ENCODE measurements around the gene IL31.
"Not testable (repeated sequence)": the region's sequence is repeated elsewhere in the genome, so short reads cannot be mapped to it uniquely, and the experiment has no call there.

Gene IL31
- total RNA-seq, result 0 to 152 (median 0.11) reads per million in 9 experiments

GRCh38 chr12:122174155-122174845, at the start of gene IL31:
IL31 (minus strand) TSS chr12:122174221; CDS start chr12:122174172, 49 bp downstream.
- H3K27me3 Mint-ChIP-seq, result peaks cover 0 to 16% of the 10 kb centered on the region in 2 donors
- no peaks in the 10 kb centered on the region for H3K36me3 Mint-ChIP-seq (ENCODE audit: insufficient read depth)
- H3K9me3 Mint-ChIP-seq, result no peaks in the 10 kb centered on the region
- no peak within 1 kb of the TSS for H3K27ac Mint-ChIP-seq
- DNase-seq (no peak), ATAC-seq (replicated peaks) (no peak)
- no peak within 1 kb of the TSS for H3K4me3 Mint-ChIP-seq
- no peaks in the 10 kb centered on the region for H3K4me1 Mint-ChIP-seq (ENCODE audit: low read depth in 2 of 2)

DNA sequence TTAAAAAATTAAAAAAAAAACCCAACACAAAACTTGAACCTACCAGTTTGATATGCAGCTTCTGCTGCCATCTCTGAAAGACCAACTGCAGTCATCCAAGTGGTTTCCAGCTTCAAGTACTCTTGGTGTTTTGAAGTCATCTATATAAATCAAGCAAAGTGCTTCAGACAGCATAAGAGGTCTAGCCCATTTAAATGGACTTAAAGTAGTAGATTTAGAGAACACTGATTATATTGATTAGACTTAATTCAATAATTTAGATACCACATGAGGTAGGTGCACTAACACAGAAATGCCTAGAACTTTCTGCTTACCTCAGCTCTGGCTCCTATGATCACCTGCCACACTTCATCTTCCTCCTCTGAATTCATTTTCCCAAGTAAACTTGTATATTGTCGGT, 42.4 kb upstream of the IL31 start:
- Mint-ChIP-seq H3K36me3 (ENCODE audit: insufficient read depth) (peaks cover 96% of the 10 kb centered on the region), H3K27me3 (no peaks in the 10 kb centered on the region), H3K4me3 (no peak overlapping the region), H3K9me3 (no peaks in the 10 kb centered on the region), H3K4me1 (ENCODE audit: low read depth in 2 of 2) (peaks cover 0 to 8% of the 10 kb centered on the region in 2 donors), H3K27ac (no peak overlapping the region)
- no peak for ATAC-seq (replicated peaks)
- no peak for DNase-seq

DNA sequence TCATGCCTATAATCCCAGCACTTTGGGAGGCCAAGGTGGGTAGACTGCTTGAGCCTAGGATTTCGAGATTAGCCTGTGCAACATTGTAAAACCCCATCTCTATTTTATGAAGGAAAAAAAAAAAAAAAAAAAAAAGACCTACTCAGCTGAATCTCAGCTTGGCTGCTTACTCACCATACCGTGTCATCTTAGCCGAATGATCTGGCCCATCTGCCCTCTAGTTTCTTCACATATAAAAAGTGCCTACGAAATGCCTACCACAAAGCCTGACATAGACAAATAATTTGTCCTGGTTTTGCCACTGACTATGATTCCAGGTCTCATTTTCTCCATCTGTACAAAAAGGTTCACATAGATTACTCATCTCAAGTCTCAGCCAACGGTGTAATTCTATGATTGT, 41.8 kb upstream of the IL31 start:
- Mint-ChIP-seq H3K36me3 (ENCODE audit: insufficient read depth) (peaks cover 96% of the 10 kb centered on the region), H3K9me3 (no peaks in the 10 kb centered on the region), H3K4me1 (ENCODE audit: low read depth in 2 of 2) (peaks cover 0 to 5% of the 10 kb centered on the region in 2 donors)

DNA sequence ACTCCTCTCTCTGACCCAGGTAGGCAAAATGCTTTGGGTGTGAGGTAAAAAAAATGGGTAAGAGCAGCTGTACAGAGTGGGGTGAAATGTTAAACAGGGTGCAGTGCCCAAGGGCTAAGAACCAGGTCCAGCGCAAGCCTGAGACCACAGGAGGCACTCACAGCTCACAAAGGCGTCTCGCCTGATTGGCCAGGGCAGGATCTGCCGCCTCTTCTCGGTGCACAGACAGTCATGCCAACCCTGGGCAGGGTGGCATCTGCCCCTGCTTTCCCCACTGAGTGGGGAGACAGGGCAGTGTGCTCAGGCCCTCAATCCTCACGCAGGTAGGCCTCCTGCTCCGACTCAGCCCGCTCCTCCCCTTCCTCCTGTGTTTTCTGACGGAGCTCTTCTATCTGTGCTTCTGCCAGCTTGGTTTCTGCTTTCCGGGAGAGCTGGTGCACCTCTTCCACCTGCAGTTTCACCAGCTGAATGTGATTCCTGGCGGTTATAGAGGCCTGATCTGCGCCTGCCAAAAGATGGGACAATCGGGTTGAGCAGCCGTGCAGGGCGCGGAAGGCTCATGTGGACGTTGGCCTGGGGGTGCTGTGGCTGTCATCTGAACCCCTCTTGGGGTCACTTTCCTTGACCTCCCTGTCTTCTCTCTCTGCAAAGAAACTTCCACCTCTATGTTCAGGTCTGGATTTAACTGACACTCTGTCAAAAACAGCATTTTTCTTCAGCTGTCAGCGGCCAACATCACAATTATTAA, 34.2 kb upstream of the IL31 start:
- Mint-ChIP-seq H3K36me3 (ENCODE audit: insufficient read depth) (peaks cover 80% of the 10 kb centered on the region), H3K27ac (peak overlapping the region in 1 of 2 donors; percentile 60), H3K4me1 (ENCODE audit: low read depth in 2 of 2) (peaks cover 9 to 10% of the 10 kb centered on the region in 2 donors), H3K9me3 (no peaks in the 10 kb centered on the region), H3K27me3 (peaks cover 0 to 8% of the 10 kb centered on the region in 2 donors), H3K4me3 (no peak overlapping the region)
- ATAC-seq (replicated peaks) (no peak), DNase-seq (no peak)

More for the DNA sequence above, 41.8 kb upstream of the IL31 start:
- Mint-ChIP-seq H3K4me3 (no peak overlapping the region), H3K27ac (no peak overlapping the region), H3K27me3 (no peaks in the 10 kb centered on the region)
- DNase-seq, result no peak
- ATAC-seq (replicated peaks), result no peak

DNA sequence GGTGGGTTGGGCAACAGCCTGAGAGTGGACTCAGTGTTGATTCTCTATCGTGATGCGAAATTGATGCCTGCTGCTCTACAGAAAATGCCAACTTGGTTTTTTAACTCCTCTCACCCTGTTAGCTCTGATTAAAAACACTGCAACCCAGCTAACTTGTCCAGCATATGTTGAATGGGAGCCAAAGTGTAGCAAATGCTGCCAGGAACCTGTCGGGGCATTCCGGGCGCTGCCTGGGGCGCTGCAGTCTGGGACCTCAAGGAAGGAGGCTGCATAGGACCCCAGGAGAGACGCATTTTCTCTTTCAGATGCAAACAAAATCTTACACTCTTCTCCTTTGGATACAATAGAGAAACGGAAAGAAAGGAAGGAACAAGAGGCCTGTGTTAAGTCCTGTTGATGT, 33.4 kb upstream of the IL31 start:
- Mint-ChIP-seq H3K9me3 (no peaks in the 10 kb centered on the region), H3K4me3 (no peak overlapping the region), H3K27me3 (peaks cover 0 to 8% of the 10 kb centered on the region in 2 donors), H3K36me3 (ENCODE audit: insufficient read depth) (peaks cover 73% of the 10 kb centered on the region), H3K4me1 (ENCODE audit: low read depth in 2 of 2) (peaks cover 9 to 12% of the 10 kb centered on the region in 2 donors), H3K27ac (peak overlapping the region; percentile 18 to 60)
- DNase-seq (no peak), ATAC-seq (replicated peaks) (no peak)

DNA sequence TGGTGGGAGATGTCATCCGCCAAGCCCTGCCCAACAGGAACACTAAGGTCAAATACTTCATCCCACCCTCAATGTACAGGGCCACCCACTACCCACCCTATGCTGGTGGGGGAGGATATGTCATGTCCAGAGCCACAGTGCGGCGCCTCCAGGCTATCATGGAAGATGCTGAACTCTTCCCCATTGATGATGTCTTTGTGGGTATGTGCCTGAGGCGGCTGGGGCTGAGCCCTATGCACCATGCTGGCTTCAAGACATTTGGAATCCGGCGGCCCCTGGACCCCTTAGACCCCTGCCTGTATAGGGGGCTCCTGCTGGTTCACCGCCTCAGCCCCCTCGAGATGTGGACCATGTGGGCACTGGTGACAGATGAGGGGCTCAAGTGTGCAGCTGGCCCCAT, 33.0 kb upstream of the IL31 start:
- ATAC-seq (replicated peaks) (no peak), DNase-seq (no peak)
- H3K4me3 Mint-ChIP-seq, result peak overlapping the region in 1 of 2 donors; percentile 40
- H3K27me3 Mint-ChIP-seq, result peaks cover 0 to 8% of the 10 kb centered on the region in 2 donors
- peaks cover 69% of the 10 kb centered on the region for H3K36me3 Mint-ChIP-seq (ENCODE audit: insufficient read depth)
- peaks cover 9 to 12% of the 10 kb centered on the region in 2 donors for H3K4me1 Mint-ChIP-seq (ENCODE audit: low read depth in 2 of 2)
- H3K27ac Mint-ChIP-seq, result peak overlapping the region in 1 of 2 donors; percentile 30
- no peaks in the 10 kb centered on the region for H3K9me3 Mint-ChIP-seq

GRCh38 chr12:122206111-122206881, 32.3 kb upstream of the IL31 start:
- Mint-ChIP-seq H3K4me3 (peak overlapping the region in 1 of 2 donors; percentile 40), H3K36me3 (ENCODE audit: insufficient read depth) (peaks cover 63% of the 10 kb centered on the region), H3K27me3 (peaks cover 0 to 8% of the 10 kb centered on the region in 2 donors), H3K4me1 (ENCODE audit: low read depth in 2 of 2) (peaks cover 9 to 12% of the 10 kb centered on the region in 2 donors), H3K27ac (peak overlapping the region in 1 of 2 donors; percentile 30), H3K9me3 (no peaks in the 10 kb centered on the region)
- DNase-seq (no peak), ATAC-seq (replicated peaks) (no peak)

GRCh38 chr12:122205053-122205925, 31.3 kb upstream of the IL31 start:
- no peak for ATAC-seq (replicated peaks)
- Mint-ChIP-seq H3K4me3 (peak overlapping the region; percentile 69 to 71), H3K9me3 (no peaks in the 10 kb centered on the region), H3K36me3 (ENCODE audit: insufficient read depth) (peaks cover 53% of the 10 kb centered on the region), H3K4me1 (ENCODE audit: low read depth in 2 of 2) (peaks cover 9 to 12% of the 10 kb centered on the region in 2 donors), H3K27ac (peak overlapping the region in 1 of 2 donors; percentile 30), H3K27me3 (peaks cover 2 to 11% of the 10 kb centered on the region in 2 donors)
- no peak for DNase-seq

DNA sequence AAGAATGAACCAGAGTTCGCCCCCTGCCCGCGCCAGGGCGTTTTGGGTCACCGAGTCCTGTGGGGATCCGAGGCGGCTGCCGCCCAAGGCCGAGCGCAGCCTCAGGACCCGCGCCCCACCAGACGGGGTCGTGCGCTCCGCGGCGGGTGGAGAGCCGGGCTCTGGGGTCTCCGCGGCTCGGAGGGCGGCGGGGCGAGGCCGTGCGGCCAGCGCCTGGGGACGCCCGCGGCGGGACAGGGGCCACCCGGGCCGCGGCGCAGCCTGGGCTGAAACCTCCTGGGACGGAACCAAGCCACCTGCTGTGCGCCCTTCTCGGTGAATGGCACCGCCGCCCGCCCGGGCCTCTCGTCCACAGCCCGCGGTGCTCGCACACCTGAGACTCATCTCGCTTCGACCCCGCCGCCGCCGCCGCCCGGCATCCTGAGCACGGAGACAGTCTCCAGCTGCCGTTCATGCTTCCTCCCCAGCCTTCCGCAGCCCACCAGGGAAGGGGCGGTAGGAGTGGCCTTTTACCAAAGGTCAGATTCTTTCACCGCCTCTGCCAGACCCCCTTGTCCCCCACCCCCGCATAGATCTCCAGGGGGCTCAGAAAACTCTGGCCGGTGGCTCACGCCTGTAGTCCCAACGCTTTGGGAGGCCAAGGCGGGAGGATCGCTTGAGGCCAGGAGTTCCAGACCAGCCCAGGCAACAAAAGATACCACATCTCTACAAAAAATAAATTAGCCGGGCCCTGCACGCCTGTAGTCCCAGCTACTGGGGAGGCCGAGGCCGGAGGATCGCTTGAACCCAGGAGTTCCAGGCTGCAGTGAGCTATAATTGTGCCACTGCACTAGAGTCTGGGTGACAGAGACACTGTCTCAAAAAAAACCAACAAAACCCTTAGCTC, 30.4 kb upstream of the IL31 start:
- Mint-ChIP-seq H3K4me1 (ENCODE audit: low read depth in 2 of 2) (peaks cover 9 to 12% of the 10 kb centered on the region in 2 donors), H3K27me3 (peaks cover 10 to 17% of the 10 kb centered on the region in 2 donors), H3K9me3 (no peaks in the 10 kb centered on the region), H3K36me3 (ENCODE audit: insufficient read depth) (peaks cover 44% of the 10 kb centered on the region), H3K27ac (peak overlapping the region; percentile 4 to 41), H3K4me3 (peak overlapping the region; percentile 69 to 71)
- DNase-seq (no peak), ATAC-seq (replicated peaks) (peak; percentile 23)

GRCh38 chr12:122203301-122204166, 29.5 kb upstream of the IL31 start, which contains the start of gene B3GNT4:
B3GNT4 (plus strand) TSS chr12:122203709; CDS start chr12:122204619, 910 bp downstream.
- Mint-ChIP-seq H3K27ac (peak within 1 kb of the TSS; percentile 4 to 41), H3K9me3 (no peaks in the 10 kb centered on the region), H3K4me1 (ENCODE audit: low read depth in 2 of 2) (peaks cover 9 to 11% of the 10 kb centered on the region in 2 donors), H3K36me3 (ENCODE audit: insufficient read depth) (peaks cover 36% of the 10 kb centered on the region), H3K27me3 (peaks cover 13 to 17% of the 10 kb centered on the region in 2 donors), H3K4me3 (peak within 1 kb of the TSS; percentile 79 to 82)
- DNase-seq (peak; percentile 47 to 52 (median 51)), ATAC-seq (replicated peaks) (peak; percentile 69)

- H3K27ac Mint-ChIP-seq; DNase-seq; ATAC-seq (replicated peaks); H3K9me3 Mint-ChIP-seq: not testable (repeated sequence)
- Mint-ChIP-seq H3K4me1 (ENCODE audit: low read depth in 2 of 2) (peaks cover 9 to 11% of the 10 kb centered on the region in 2 donors), H3K27me3 (peaks cover 17 to 21% of the 10 kb centered on the region in 2 donors), H3K4me3 (peak overlapping the region; percentile 79 to 82), H3K36me3 (ENCODE audit: insufficient read depth) (peaks cover 28% of the 10 kb centered on the region)
Observed at GRCh38 chr12:122202811-122203210, 28.8 kb upstream of the IL31 start.

All from effector memory CD8-positive, alpha-beta T cell (primary cell).